Mucosa of rectum (tissue), 2 donors: ENCODE data around the gene SH3D19.
A peak's percentile ranks its signal among the peaks of the same experiment; 100 is the strongest.

Experiments
- H3K27ac ChIP-seq, 2 donors: one replicate each; pipeline ENCODE4 v1.7.0; 2013; ENCODE audit warnings: inconsistent platforms in 2 of 2, low read depth in 2 of 2, low read length in 2 of 2
- H3K27me3 ChIP-seq, 2 donors: one replicate each; pipeline ENCODE4 v1.7.0; 2013; ENCODE audit warnings: low read length in 2 of 2; ENCODE audit not compliant: control insufficient read depth in 2 of 2, insufficient read depth in 2 of 2
- H3K36me3 ChIP-seq, 2 donors: one replicate each; pipeline ENCODE4 v1.7.0; 2013; ENCODE audit warnings: low read length in 2 of 2; ENCODE audit not compliant: control insufficient read depth in 2 of 2, insufficient read depth in 2 of 2
- H3K4me1 ChIP-seq, 2 donors: one replicate each; pipeline ENCODE4 v1.7.0; 2013; ENCODE audit warnings: low read length in 2 of 2, mild to moderate bottlenecking in 1 of 2; ENCODE audit not compliant: control insufficient read depth in 2 of 2, insufficient read depth in 2 of 2
- H3K4me3 ChIP-seq, 2 donors: one replicate each; pipeline ENCODE4 v1.7.0; 2013; ENCODE audit warnings: low read length in 2 of 2
- H3K9ac ChIP-seq, 2 donors: one replicate each; pipeline ENCODE4 v1.7.0; 2013; ENCODE audit warnings: low read length in 2 of 2, low read depth in 1 of 2, mild to moderate bottlenecking in 1 of 2
- H3K9me3 ChIP-seq, 2 donors: one replicate each; pipeline ENCODE4 v1.7.0; 2013; ENCODE audit warnings: low read length in 2 of 2; ENCODE audit not compliant: control insufficient read depth in 2 of 2
- donor health status: healthy.
- donor health status: Normal muscosa, but diverticular disease.

The SH3D19 gene

GRCh38 chr4:151202851-151203455, 122.5 kb downstream of the SH3D19 start:
- Histone ChIP-seq H3K27me3 (no peaks in the 10 kb centered on the region), H3K4me3 (no peak overlapping the region), H3K36me3 (no peaks in the 10 kb centered on the region), H3K4me1 (peaks cover 0 to 3% of the 10 kb centered on the region in 2 donors), H3K27ac (no peak overlapping the region), H3K9ac (no peak overlapping the region), H3K9me3 (no peaks in the 10 kb centered on the region)

GRCh38 chr4:151202381-151202780, 123.0 kb downstream of the SH3D19 start:
- Histone ChIP-seq H3K27ac (no peak overlapping the region), H3K4me3 (no peak overlapping the region), H3K36me3 (no peaks in the 10 kb centered on the region), H3K4me1 (peaks cover 0 to 3% of the 10 kb centered on the region in 2 donors), H3K9me3 (no peaks in the 10 kb centered on the region), H3K27me3 (no peaks in the 10 kb centered on the region), H3K9ac (no peak overlapping the region)

- Histone ChIP-seq H3K9me3 (no peaks in the 10 kb centered on the region), H3K27me3 (no peaks in the 10 kb centered on the region), H3K27ac (peak overlapping the region in 1 of 2 donors; percentile 2), H3K36me3 (no peaks in the 10 kb centered on the region), H3K4me1 (peaks cover 0 to 2% of the 10 kb centered on the region in 2 donors), H3K9ac (no peak overlapping the region), H3K4me3 (no peak overlapping the region)
Measured at GRCh38 chr4:151199319-151200190, 125.8 kb downstream of the SH3D19 start.

- H3K4me1 ChIP-seq, result peaks cover 0 to 2% of the 10 kb centered on the region in 2 donors
- H3K4me3 ChIP-seq, result no peak overlapping the region
- no peaks in the 10 kb centered on the region for H3K27me3 ChIP-seq
- no peak overlapping the region for H3K27ac ChIP-seq
- H3K9me3 ChIP-seq, result no peaks in the 10 kb centered on the region
- no peak overlapping the region for H3K9ac ChIP-seq
- no peaks in the 10 kb centered on the region for H3K36me3 ChIP-seq
Measured at GRCh38 chr4:151198748-151199147, 126.7 kb downstream of the SH3D19 start.

GRCh38 chr4:151197247-151197646, 128.2 kb downstream of the SH3D19 start:
- H3K9me3 ChIP-seq, result no peaks in the 10 kb centered on the region
- no peak overlapping the region for H3K9ac ChIP-seq
- no peaks in the 10 kb centered on the region for H3K27me3 ChIP-seq
- H3K27ac ChIP-seq, result no peak overlapping the region
- H3K4me3 ChIP-seq, result no peak overlapping the region
- no peaks in the 10 kb centered on the region for H3K36me3 ChIP-seq
- H3K4me1 ChIP-seq, result peaks cover 0 to 2% of the 10 kb centered on the region in 2 donors

- no peak overlapping the region for H3K4me3 ChIP-seq
- H3K9ac ChIP-seq, result no peak overlapping the region
- no peaks in the 10 kb centered on the region for H3K27me3 ChIP-seq
- H3K27ac ChIP-seq, result peak overlapping the region in 1 of 2 donors; percentile 29
- H3K9me3 ChIP-seq, result no peaks in the 10 kb centered on the region
- H3K4me1 ChIP-seq, result peaks cover 0 to 2% of the 10 kb centered on the region in 2 donors
- no peaks in the 10 kb centered on the region for H3K36me3 ChIP-seq
Measured at GRCh38 chr4:151195801-151196200, 129.6 kb downstream of the SH3D19 start.

GRCh38 chr4:151193414-151193813, 132.0 kb downstream of the SH3D19 start:
- Histone ChIP-seq H3K27ac (no peak overlapping the region), H3K9me3 (no peaks in the 10 kb centered on the region), H3K4me1 (peaks cover 0 to 2% of the 10 kb centered on the region in 2 donors), H3K27me3 (no peaks in the 10 kb centered on the region), H3K36me3 (no peaks in the 10 kb centered on the region), H3K4me3 (no peak overlapping the region), H3K9ac (no peak overlapping the region)

- Histone ChIP-seq H3K27ac (no peak overlapping the region), H3K27me3 (no peaks in the 10 kb centered on the region), H3K36me3 (no peaks in the 10 kb centered on the region), H3K4me3 (no peak overlapping the region), H3K9ac (no peak overlapping the region), H3K4me1 (peaks cover 0 to 2% of the 10 kb centered on the region in 2 donors), H3K9me3 (no peaks in the 10 kb centered on the region)
Measured at GRCh38 chr4:151192556-151193235, 132.7 kb downstream of the SH3D19 start.

GRCh38 chr4:151184523-151185458, 140.6 kb downstream of the SH3D19 start:
- no peaks in the 10 kb centered on the region for H3K4me1 ChIP-seq
- H3K9me3 ChIP-seq, result no peaks in the 10 kb centered on the region
- H3K27me3 ChIP-seq, result no peaks in the 10 kb centered on the region
- H3K36me3 ChIP-seq, result peaks cover 0 to 4% of the 10 kb centered on the region in 2 donors
- H3K9ac ChIP-seq, result no peak overlapping the region
- H3K27ac ChIP-seq, result no peak overlapping the region
- H3K4me3 ChIP-seq, result no peak overlapping the region
